ENCODE measurements around the gene CPLX4. TPM values are rescaled to one million over a fixed set of nuclear protein-coding genes. Genes with fewer than 3 reads are reported as not detected.
"Not testable (repeated sequence)": the region's sequence is repeated elsewhere in the genome, so short reads cannot be mapped to it uniquely, and the experiment has no call there.

CPLX4 gene
- polyA plus RNA-seq, 1 of the 3 experiments (the other 2 are of a cell fraction) = not detected

DNA sequence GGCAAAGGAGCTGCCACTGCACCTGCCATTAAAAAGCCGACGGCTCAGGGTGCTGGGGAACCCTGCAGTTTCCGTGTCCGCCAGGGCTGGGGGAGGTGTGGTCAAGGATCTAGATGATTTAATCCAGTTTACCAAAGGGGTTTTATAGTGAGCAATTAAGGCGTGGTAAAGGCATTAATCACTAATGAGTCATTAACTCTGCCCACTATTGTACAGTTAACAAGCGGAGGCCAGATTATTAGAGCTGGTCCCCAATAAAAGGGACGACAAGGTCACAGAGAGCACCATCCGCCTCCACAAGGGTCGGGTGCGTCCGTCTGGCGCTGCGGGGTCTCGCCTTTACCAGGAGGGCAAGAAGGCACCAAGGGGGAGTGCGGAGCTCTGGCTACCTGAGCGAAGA is 54.8 kb downstream of the CPLX4 start:
- ChIA-PET POLR2A (no interaction called here), CTCF (interaction anchor here (1.0 to 8.4 kb wide), 6 partner anchors 10 to 160 kb away, joined by 3 to 92 read pairs (median 5); partner anchors contain the start of gene RAX)
- no peaks in the 10 kb centered on the region for H3K9me3 ChIP-seq
- H3K9me2 ChIP-seq = no peaks in the 10 kb centered on the region
- TF ChIP-seq, protein P1, sequence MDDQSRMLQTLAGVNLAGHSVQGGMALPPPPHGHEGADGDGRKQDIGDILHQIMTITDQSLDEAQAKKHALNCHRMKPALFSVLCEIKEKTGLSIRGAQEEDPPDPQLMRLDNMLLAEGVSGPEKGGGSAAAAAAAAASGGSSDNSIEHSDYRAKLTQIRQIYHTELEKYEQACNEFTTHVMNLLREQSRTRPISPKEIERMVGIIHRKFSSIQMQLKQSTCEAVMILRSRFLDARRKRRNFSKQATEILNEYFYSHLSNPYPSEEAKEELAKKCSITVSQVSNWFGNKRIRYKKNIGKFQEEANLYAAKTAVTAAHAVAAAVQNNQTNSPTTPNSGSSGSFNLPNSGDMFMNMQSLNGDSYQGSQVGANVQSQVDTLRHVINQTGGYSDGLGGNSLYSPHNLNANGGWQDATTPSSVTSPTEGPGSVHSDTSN (IDR thresholded peaks at IDR 0.05) = no peak
- TF ChIP-seq GATA2 (CRISPR knock-in tag; IDR thresholded peaks at IDR 0.05) (no peak), NRF1 (IDR thresholded peaks at IDR 0.05; ENCODE audit: low read depth, low read length) (no peak), SMC3 (IDR thresholded peaks at IDR 0.05; ENCODE audit: low read depth, low read length) (no peak), NFIC (IDR thresholded peaks at IDR 0.05; ENCODE audit: borderline replicate concordance) (no peak), RFX5 (IDR thresholded peaks at IDR 0.05; ENCODE audit: low read length) (no peak), POLR2AphosphoS5 (IDR thresholded peaks at IDR 0.05; ENCODE audit: low read depth, low read length) (no peak), MEF2A (IDR thresholded peaks at IDR 0.05; ENCODE audit: borderline replicate concordance, low read depth) (no peak), FOXM1 (IDR thresholded peaks at IDR 0.05; ENCODE audit: low read depth) (no peak), FOXJ3 (CRISPR knock-in tag; IDR thresholded peaks at IDR 0.05) (no peak), YY1 (IDR thresholded peaks at IDR 0.05; ENCODE audit: low read depth) (no peak), RXRA (IDR thresholded peaks at IDR 0.05; ENCODE audit: borderline replicate concordance, low read depth) (no peak), CHD2 (IDR thresholded peaks at IDR 0.05; ENCODE audit: low read length, partially characterized antibody) (no peak)
- TF ChIP-seq, protein P2, sequence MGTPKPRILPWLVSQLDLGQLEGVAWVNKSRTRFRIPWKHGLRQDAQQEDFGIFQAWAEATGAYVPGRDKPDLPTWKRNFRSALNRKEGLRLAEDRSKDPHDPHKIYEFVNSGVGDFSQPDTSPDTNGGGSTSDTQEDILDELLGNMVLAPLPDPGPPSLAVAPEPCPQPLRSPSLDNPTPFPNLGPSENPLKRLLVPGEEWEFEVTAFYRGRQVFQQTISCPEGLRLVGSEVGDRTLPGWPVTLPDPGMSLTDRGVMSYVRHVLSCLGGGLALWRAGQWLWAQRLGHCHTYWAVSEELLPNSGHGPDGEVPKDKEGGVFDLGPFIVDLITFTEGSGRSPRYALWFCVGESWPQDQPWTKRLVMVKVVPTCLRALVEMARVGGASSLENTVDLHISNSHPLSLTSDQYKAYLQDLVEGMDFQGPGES (IDR thresholded peaks at IDR 0.05; ENCODE audit: low read depth, low read length) = no peak
- TF ChIP-seq, protein P3, sequence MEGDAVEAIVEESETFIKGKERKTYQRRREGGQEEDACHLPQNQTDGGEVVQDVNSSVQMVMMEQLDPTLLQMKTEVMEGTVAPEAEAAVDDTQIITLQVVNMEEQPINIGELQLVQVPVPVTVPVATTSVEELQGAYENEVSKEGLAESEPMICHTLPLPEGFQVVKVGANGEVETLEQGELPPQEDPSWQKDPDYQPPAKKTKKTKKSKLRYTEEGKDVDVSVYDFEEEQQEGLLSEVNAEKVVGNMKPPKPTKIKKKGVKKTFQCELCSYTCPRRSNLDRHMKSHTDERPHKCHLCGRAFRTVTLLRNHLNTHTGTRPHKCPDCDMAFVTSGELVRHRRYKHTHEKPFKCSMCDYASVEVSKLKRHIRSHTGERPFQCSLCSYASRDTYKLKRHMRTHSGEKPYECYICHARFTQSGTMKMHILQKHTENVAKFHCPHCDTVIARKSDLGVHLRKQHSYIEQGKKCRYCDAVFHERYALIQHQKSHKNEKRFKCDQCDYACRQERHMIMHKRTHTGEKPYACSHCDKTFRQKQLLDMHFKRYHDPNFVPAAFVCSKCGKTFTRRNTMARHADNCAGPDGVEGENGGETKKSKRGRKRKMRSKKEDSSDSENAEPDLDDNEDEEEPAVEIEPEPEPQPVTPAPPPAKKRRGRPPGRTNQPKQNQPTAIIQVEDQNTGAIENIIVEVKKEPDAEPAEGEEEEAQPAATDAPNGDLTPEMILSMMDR (IDR thresholded peaks at IDR 0.05) = no peak
- no peak overlapping the region for H3K27ac ChIP-seq (ENCODE audit: low read depth in 2 of 2, low read length in 1 of 2)
- no peak overlapping the region for H3K4me2 ChIP-seq
- H2AFZ ChIP-seq (ENCODE audit: low read depth) = no peak overlapping the region
- no peaks in the 10 kb centered on the region for H4K20me1 ChIP-seq (ENCODE audit: insufficient read depth)
- peaks cover 64% of the 10 kb centered on the region for H3K27me3 ChIP-seq (ENCODE audit: insufficient read depth)
- H3F3A ChIP-seq (replicated peaks; ENCODE audit: insufficient read depth) = peaks cover 3% of the 10 kb centered on the region
- peaks cover 2 to 3% of the 10 kb centered on the region in 2 experiments; a peak in 2 of 4 replicates for H3K4me1 ChIP-seq (ENCODE audit: control insufficient read depth in 1 of 2, insufficient read depth in 2 of 2, low read depth in 1 of 2, low read length in 1 of 2)
- DNase-seq = no peak
- no peaks in the 10 kb centered on the region for H3K79me2 ChIP-seq (ENCODE audit: insufficient read depth)
- no peak overlapping the region for H3K9ac ChIP-seq
- H3K4me3 ChIP-seq (ENCODE audit: low read depth in 2 of 2, low read length in 1 of 2) = no peak overlapping the region
- H3K36me3 ChIP-seq (replicated peaks in 1 of 2; ENCODE audit: control insufficient read depth in 1 of 2, insufficient read depth in 2 of 2, low read length in 1 of 2) = no peaks in the 10 kb centered on the region
- 12% methylated on average over 8 of the region's 16 CpGs for WGBS (ENCODE audit: low lambda C conversion rate)

DNA sequence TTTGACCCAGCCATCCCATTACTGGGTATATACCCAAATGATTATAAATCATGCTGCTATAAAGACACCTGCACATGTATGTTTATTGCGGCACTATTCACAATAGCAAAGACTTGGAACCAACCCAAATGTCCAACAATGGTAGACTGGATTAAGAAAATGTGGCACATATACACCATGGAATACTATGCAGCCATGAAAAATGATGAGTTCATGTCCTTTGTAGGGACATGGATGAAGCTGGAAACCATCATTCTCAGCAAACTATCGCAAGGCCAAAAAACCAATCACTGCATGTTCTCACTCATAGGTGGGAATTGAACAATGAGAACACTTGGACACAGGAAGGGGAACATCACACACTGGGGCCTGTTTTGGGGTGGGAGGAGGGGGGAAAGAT is 56.2 kb downstream of the CPLX4 start:
- POLR2A ChIA-PET; H2AFZ ChIP-seq (ENCODE audit: low read depth); H3K4me2 ChIP-seq; H3K4me1 ChIP-seq (ENCODE audit: control insufficient read depth in 1 of 2, insufficient read depth in 2 of 2, low read depth in 1 of 2, low read length in 1 of 2); H3K4me3 ChIP-seq (ENCODE audit: low read depth in 2 of 2, low read length in 1 of 2); H3K36me3 ChIP-seq (replicated peaks in 1 of 2; ENCODE audit: control insufficient read depth in 1 of 2, insufficient read depth in 2 of 2, low read length in 1 of 2); H3K9me2 ChIP-seq; H3K79me2 ChIP-seq (ENCODE audit: insufficient read depth); H4K20me1 ChIP-seq (ENCODE audit: insufficient read depth); H3F3A ChIP-seq (replicated peaks; ENCODE audit: insufficient read depth); H3K9me3 ChIP-seq; DNase-seq; H3K27ac ChIP-seq (ENCODE audit: low read depth in 2 of 2, low read length in 1 of 2); H3K9ac ChIP-seq: not testable (repeated sequence)
- WGBS (ENCODE audit: low lambda C conversion rate) = 31% methylated on average over 2 of the region's 2 CpGs
- peaks cover 49% of the 10 kb centered on the region for H3K27me3 ChIP-seq (ENCODE audit: insufficient read depth)
- CTCF ChIA-PET = interaction anchor here (8.4 kb wide), 1 partner anchor 13 kb away, joined by 92 read pairs; no protein-coding TSS in a partner anchor

DNA sequence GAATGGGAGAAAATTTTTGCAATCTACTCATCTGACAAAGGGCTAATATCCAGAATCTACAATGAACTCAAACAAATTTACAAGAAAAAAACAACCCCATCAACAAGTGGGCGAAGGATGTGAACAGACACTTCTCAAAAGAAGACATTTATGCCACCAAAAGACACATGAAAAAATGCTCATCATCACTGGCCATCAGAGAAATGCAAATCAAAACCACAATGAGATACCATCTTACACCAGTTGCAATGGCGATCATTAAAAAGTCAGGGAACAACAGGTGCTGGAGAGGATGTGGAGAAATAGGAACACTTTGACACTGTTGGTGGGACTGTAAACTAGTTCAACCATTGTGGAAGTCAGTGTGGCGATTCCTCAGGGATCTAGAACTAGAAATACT is 56.6 kb downstream of the CPLX4 start:
- WGBS (ENCODE audit: low lambda C conversion rate) = 28% methylated on average over 3 of the region's 3 CpGs
- POLR2A ChIA-PET; H3K4me3 ChIP-seq (ENCODE audit: low read depth in 2 of 2, low read length in 1 of 2); H3K9ac ChIP-seq; H3K79me2 ChIP-seq (ENCODE audit: insufficient read depth); CTCF ChIA-PET; H4K20me1 ChIP-seq (ENCODE audit: insufficient read depth); H3K36me3 ChIP-seq (replicated peaks in 1 of 2; ENCODE audit: control insufficient read depth in 1 of 2, insufficient read depth in 2 of 2, low read length in 1 of 2); H3K9me2 ChIP-seq; H3F3A ChIP-seq (replicated peaks; ENCODE audit: insufficient read depth); H2AFZ ChIP-seq (ENCODE audit: low read depth); H3K4me1 ChIP-seq (ENCODE audit: control insufficient read depth in 1 of 2, insufficient read depth in 2 of 2, low read depth in 1 of 2, low read length in 1 of 2); H3K9me3 ChIP-seq; H3K4me2 ChIP-seq; DNase-seq; H3K27ac ChIP-seq (ENCODE audit: low read depth in 2 of 2, low read length in 1 of 2): not testable (repeated sequence)
- peaks cover 45% of the 10 kb centered on the region for H3K27me3 ChIP-seq (ENCODE audit: insufficient read depth)

DNA sequence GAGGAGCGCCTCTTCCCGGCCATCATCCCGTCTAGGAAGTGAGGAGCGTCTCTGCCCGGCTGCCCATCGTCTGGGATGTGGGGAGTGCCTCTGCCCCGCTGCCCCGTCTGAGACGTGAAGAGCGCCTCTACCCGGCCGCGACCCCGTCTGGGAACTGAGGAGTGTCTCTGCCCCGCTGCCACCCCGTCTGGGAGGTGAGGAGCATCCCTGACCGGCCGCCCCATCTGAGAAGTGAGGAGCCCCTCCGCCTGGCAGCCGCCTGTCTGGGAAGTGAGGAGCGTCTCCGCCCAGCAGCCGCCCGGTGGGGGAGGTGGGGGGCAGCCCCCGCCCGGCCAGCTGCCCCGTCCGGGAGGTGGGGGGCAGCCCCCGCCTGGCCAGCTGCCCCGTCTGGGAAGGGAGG is 63.0 kb downstream of the CPLX4 start:
- H3K27ac ChIP-seq (ENCODE audit: low read depth in 2 of 2, low read length in 1 of 2); DNase-seq; H4K20me1 ChIP-seq (ENCODE audit: insufficient read depth); H3K36me3 ChIP-seq (replicated peaks in 1 of 2; ENCODE audit: control insufficient read depth in 1 of 2, insufficient read depth in 2 of 2, low read length in 1 of 2); H3K4me3 ChIP-seq (ENCODE audit: low read depth in 2 of 2, low read length in 1 of 2); H3K4me1 ChIP-seq (ENCODE audit: control insufficient read depth in 1 of 2, insufficient read depth in 2 of 2, low read depth in 1 of 2, low read length in 1 of 2); H3K4me2 ChIP-seq; POLR2A ChIA-PET; CTCF ChIA-PET; H2AFZ ChIP-seq (ENCODE audit: low read depth); H3K9me2 ChIP-seq; H3K79me2 ChIP-seq (ENCODE audit: insufficient read depth); H3F3A ChIP-seq (replicated peaks; ENCODE audit: insufficient read depth); H3K9ac ChIP-seq; H3K9me3 ChIP-seq; H3K27me3 ChIP-seq (ENCODE audit: insufficient read depth): not testable (repeated sequence)
- 80% methylated on average over 9 of the region's 30 CpGs for WGBS (ENCODE audit: low lambda C conversion rate)

Data from SK-N-SH (cell line).